HepG2 (cell line): ENCODE measurements around the gene TTC29. TPM values are rescaled to one million over a fixed set of nuclear protein-coding genes. Genes with fewer than 3 reads are reported as not detected.

Experiments used
- ATAC-seq: fragments of 200-7000 bp; cut with Tn5 transposase; 3 replicates; pipeline ENCODE4 v1.9.1; 2020; ENCODE audit warnings: mild to moderate bottlenecking, moderate library complexity
- BruUV-seq: library from RNA; stranded (reverse); fragments of 400-500 nt; replicated peaks from 2 replicates; lab custom pipeline; 2021; lab: Mats Ljungman, UMichigan
- CTCF ChIA-PET: fragments of 300-600 bp; formaldehyde crosslinking; extraction: SDS; loops from one replicate; lab custom pipeline; 2021; ENCODE audit warnings: low total read pairs, inconsistent platforms, low intra/inter-chr PET ratio; lab: Yijun Ruan, JAX
- POLR2A ChIA-PET: fragments of 350-600 bp; sonication (Branson Sonifier 250); formaldehyde crosslinking; loops from one replicate; lab custom pipeline; 2020; ENCODE audit warnings: antibody characterized with exemption, inconsistent platforms; lab: Yijun Ruan, JAX
- DNase-seq: peaks from one replicate; pipeline ENCODE4 v3.0.0-alpha.2; 2015; ENCODE audit warnings: low spot score
- FAIRE-seq: peaks from 3 replicates; lab custom pipeline; 2011; peaks lifted over from hg19 to GRCh38; lab: Jason Lieb, UNC
- H2AFZ ChIP-seq: one replicate; pipeline ENCODE4 v1.6.1; 2011; ENCODE audit warnings: low read length, inconsistent platforms
- H3K27ac ChIP-seq: fragments of 300-600 bp; 3 replicates; pipeline ENCODE4 v1.8.0; 2011; ENCODE audit warnings: mixed run types, mild to moderate bottlenecking, mixed read lengths, low read length, inconsistent platforms; ENCODE audit not compliant: insufficient read depth; ENCODE audit errors: extremely low read length
- H3K27me3 ChIP-seq, 2 experiments: fragments of 200-600 bp in 1 of 2; 2 replicates in 1 of 2; 3 replicates in 1 of 2; pipeline versions ENCODE4 v1.6.0 to v1.8.0; 2011; ENCODE audit warnings: low read length in 2 of 2, mild to moderate bottlenecking in 2 of 2, moderate library complexity in 2 of 2, inconsistent platforms in 1 of 2; ENCODE audit not compliant: insufficient read depth in 2 of 2, control insufficient read depth in 1 of 2
- H3K36me3 ChIP-seq, 2 experiments: fragments of 200-600 bp in 1 of 2; replicated peaks in 1 of 2; 2 replicates in 1 of 2; 3 replicates in 1 of 2; pipeline versions ENCODE4 v1.5.1 to v1.8.0; 2011; ENCODE audit warnings: low read length in 2 of 2, inconsistent platforms in 1 of 2; ENCODE audit not compliant: insufficient read depth in 2 of 2, control insufficient read depth in 1 of 2
- H3K4me1 ChIP-seq: 2 replicates; pipeline ENCODE4 v1.5.1; 2012; ENCODE audit warnings: low read length, inconsistent platforms; ENCODE audit not compliant: insufficient read depth
- H3K4me2 ChIP-seq: 2 replicates; pipeline ENCODE4 v1.6.0; 2011; ENCODE audit warnings: low read depth, low read length, inconsistent platforms
- H3K4me3 ChIP-seq, 3 experiments: fragments of 200-600 bp in 1 of 3; sonication (generic), shearing (Covaris generic) in 1 of 3; replicated peaks in 1 of 3; 2 replicates each; pipeline ENCODE4 v1.5.1; 2011 to 2016; ENCODE audit warnings: low read length in 3 of 3, inconsistent platforms in 2 of 3, low read depth in 2 of 3, mild to moderate bottlenecking in 2 of 3, control low read depth in 1 of 3, mixed read lengths in 1 of 3; ENCODE audit not compliant: insufficient read depth in 1 of 3
- H3K79me2 ChIP-seq: one replicate; pipeline ENCODE4 v1.6.1; 2011; ENCODE audit warnings: low read length, inconsistent platforms; ENCODE audit not compliant: insufficient read depth
- H3K9ac ChIP-seq: 2 replicates; pipeline ENCODE4 v1.6.0; 2011; ENCODE audit warnings: mild to moderate bottlenecking, low read depth, low read length, inconsistent platforms; ENCODE audit not compliant: insufficient read depth
- H3K9me3 ChIP-seq: 2 replicates; pipeline ENCODE4 v1.5.1; 2012; ENCODE audit warnings: mild to moderate bottlenecking, low read length
- H4K20me1 ChIP-seq: 2 replicates; pipeline ENCODE4 v1.6.0; 2011; ENCODE audit warnings: inconsistent platforms, mild to moderate bottlenecking, low read length, moderate library complexity; ENCODE audit not compliant: insufficient read depth
- ATF6 ChIP-seq: sonication (generic); formaldehyde crosslinking; conservative IDR thresholded peaks from 2 replicates; pipeline ENCODE4 v1.4.0; 2020; ENCODE audit warnings: missing genetic modification reagents
- BRCA1 ChIP-seq: sonication (generic); formaldehyde crosslinking; IDR thresholded peaks from 2 replicates; pipeline ENCODE4 v1.4.0; 2020; ENCODE audit warnings: missing genetic modification reagents
- DNMT3B ChIP-seq: conservative IDR thresholded peaks from 2 replicates; pipeline ENCODE4 v1.6.1; 2016; ENCODE audit warnings: missing biosample characterization, control low read depth
- GTF3A ChIP-seq: sonication (generic); formaldehyde crosslinking; conservative IDR thresholded peaks from 2 replicates; pipeline ENCODE4 v1.4.0; 2020; ENCODE audit warnings: mild to moderate bottlenecking, missing genetic modification reagents
- MEIS1 ChIP-seq: sonication (generic); formaldehyde crosslinking; IDR thresholded peaks from 2 replicates; pipeline ENCODE4 v1.9.0; 2021; ENCODE audit warnings: mild to moderate bottlenecking, missing genetic modification reagents, moderate library complexity, borderline replicate concordance
- MIER2 ChIP-seq: IDR thresholded peaks from 2 replicates; pipeline ENCODE4 v1.6.1; 2016; ENCODE audit warnings: missing biosample characterization, missing genetic modification reagents
- MYNN ChIP-seq: sonication (generic); formaldehyde crosslinking; IDR thresholded peaks from 2 replicates; pipeline ENCODE4 v1.4.0; 2020; ENCODE audit warnings: mild to moderate bottlenecking, low read depth, missing genetic modification reagents
- SETDB1 ChIP-seq: sonication (generic); formaldehyde crosslinking; IDR thresholded peaks from 2 replicates; pipeline ENCODE4 v1.5.1; 2020; ENCODE audit warnings: missing genetic modification reagents, mild to moderate bottlenecking, borderline replicate concordance
- ZNF431 ChIP-seq: sonication (generic); formaldehyde crosslinking; IDR thresholded peaks from 2 replicates; pipeline ENCODE4 v1.9.0; 2022; ENCODE audit warnings: missing genetic modification reagents, low read depth, mild to moderate bottlenecking, borderline replicate concordance
- ZNF513 ChIP-seq: sonication (generic); formaldehyde crosslinking; conservative IDR thresholded peaks from 2 replicates; pipeline ENCODE4 v1.5.0; 2020; ENCODE audit warnings: missing genetic modification reagents
- ZNF615 ChIP-seq: sonication (generic); formaldehyde crosslinking; IDR thresholded peaks from 2 replicates; pipeline ENCODE4 v1.5.0; 2020; ENCODE audit warnings: mild to moderate bottlenecking, missing genetic modification reagents, borderline replicate concordance
- ZNF703 ChIP-seq: sonication (generic); formaldehyde crosslinking; IDR thresholded peaks from 2 replicates; pipeline ENCODE4 v1.5.1; 2020; ENCODE audit warnings: missing genetic modification reagents, mild to moderate bottlenecking, moderate library complexity, borderline replicate concordance
- ZNF75D ChIP-seq: sonication (generic); formaldehyde crosslinking; IDR thresholded peaks from 2 replicates; pipeline ENCODE4 v1.8.1; 2023; ENCODE audit warnings: missing genetic modification reagents, mild to moderate bottlenecking, borderline replicate concordance
- WGBS: methylation state at CpG from one replicate; pipeline ENCODE4 v1.1.6; 2017; ENCODE audit warnings: low lambda C conversion rate; 5-methylcytosine and 5-hydroxymethylcytosine counted together
- in situ Hi-C: cut with HindIII; loops from 2 replicates; pipeline ENCODE4 v1.10.0; 2017; ENCODE audit warnings: low pct_unique_long_range_greater_than_20kb; ENCODE audit not compliant: extremely low pct_ligation_motif_present
- intact Hi-C: fragments of 100-400 bp; cut with micrococcal nuclease; formaldehyde crosslinking; loops from one replicate; pipeline ENCODE4 v1.10.0; 2022; ENCODE audit not compliant: unreplicated experiment
- polyA plus RNA-seq, 8 experiments: library from polyadenylated mRNA; depleted of rRNA in 3 of 8; stranded (reverse) in 7 of 8; unstranded in 1 of 8; fragments of >200 nt; fragmentation: Illumina TruSeq in 4 of 8; extraction: Trizol in 4 of 8; gene quantifications; 2 replicates each; pipeline versions ENCODE4 v1.2.1 to v1.2.3, GENCODE V29; 2011 to 2016; ENCODE audit warnings: low read depth in 4 of 8, missing spikeins in 1 of 8, mixed read lengths in 1 of 8; ENCODE audit not compliant: insufficient read depth in 1 of 8
- total RNA-seq, 5 experiments: library from RNA; depleted of rRNA; stranded (reverse); fragments of >200 nt; fragmentation: Illumina TruSeq; extraction: Trizol; gene quantifications; 2 replicates each; pipeline ENCODE4 v1.2.3, GENCODE V29; 2016; ENCODE audit warnings: low read depth in 1 of 5
- TF ChIP-seq, protein P1 (sequence below): sonication (generic); formaldehyde crosslinking; IDR thresholded peaks from 2 replicates; pipeline ENCODE4 v1.8.1; 2023; ENCODE audit warnings: mild to moderate bottlenecking, missing genetic modification reagents

Gene TTC29
- total and polyA plus RNA-seq, 2 of the 13 experiments (the other 11 are each of a cell fraction or from before 2014, with no cell fraction given), result not detected

- H3K9me3 ChIP-seq, result no peaks in the 10 kb centered on the region
- H3K79me2 ChIP-seq, result no peaks in the 10 kb centered on the region
- no peak for DNase-seq
- FAIRE-seq, result no peak
- intact Hi-C loops (no loop called here), in situ Hi-C loops (no loop called here)
- H3K4me2 ChIP-seq, result no peak overlapping the region
- 14% methylated on average over 1 of the region's 1 CpG for WGBS
- TF ChIP-seq ZNF615 (CRISPR knock-in tag) (no peak), BRCA1 (no peak), ZNF75D (CRISPR knock-in tag) (no peak), GTF3A (CRISPR knock-in tag) (no peak), ZNF703 (CRISPR knock-in tag) (no peak), MIER2 (CRISPR knock-in tag) (no peak), SETDB1 (CRISPR knock-in tag) (no peak)
- H3K36me3 ChIP-seq, result no peaks in the 10 kb centered on the region
- no peak overlapping the region for H3K27ac ChIP-seq
- no peak overlapping the region for H3K9ac ChIP-seq
- no peak overlapping the region for H3K4me3 ChIP-seq
- ChIA-PET POLR2A (no interaction called here), CTCF (no interaction called here)
- no peak for ATAC-seq
- H4K20me1 ChIP-seq, result no peaks in the 10 kb centered on the region
- no peak overlapping the region for H2AFZ ChIP-seq
- H3K27me3 ChIP-seq, result no peaks in the 10 kb centered on the region
- no TSS peak for BruUV-seq
- no peaks in the 10 kb centered on the region for H3K4me1 ChIP-seq
These were observed 102.8 kb downstream of the TTC29 start for GRCh38 chr4:146842876-146843275.

DNA sequence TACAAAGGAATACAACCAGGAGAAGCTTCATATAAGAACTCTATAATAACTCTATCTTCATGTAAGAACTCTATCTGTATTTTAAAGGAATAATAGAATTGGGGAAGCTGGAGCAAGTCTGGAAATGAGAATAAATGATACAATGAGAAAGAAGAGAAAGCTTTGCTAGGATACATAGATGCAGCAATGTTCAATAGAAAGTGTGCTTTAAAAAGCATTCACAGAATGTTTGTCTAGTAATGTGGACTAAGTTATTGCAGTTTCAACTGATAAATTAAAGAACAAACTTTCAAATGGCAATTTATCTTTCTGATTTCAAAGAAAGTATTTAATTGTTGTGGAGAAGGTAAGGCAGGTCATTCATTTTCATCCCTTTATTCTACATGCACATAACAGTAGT lies 104.9 kb downstream of the TTC29 start:
- Histone ChIP-seq H2AFZ (no peak overlapping the region), H3K4me2 (no peak overlapping the region), H3K4me3 (no peak overlapping the region), H3K4me1 (no peaks in the 10 kb centered on the region), H3K36me3 (no peaks in the 10 kb centered on the region), H3K79me2 (no peaks in the 10 kb centered on the region), H3K27me3 (no peaks in the 10 kb centered on the region), H3K27ac (no peak overlapping the region), H4K20me1 (no peaks in the 10 kb centered on the region), H3K9ac (no peak overlapping the region), H3K9me3 (no peaks in the 10 kb centered on the region)
- CTCF ChIA-PET, result no interaction called here
- DNase-seq (no peak), ATAC-seq (no peak), FAIRE-seq (no peak)
- POLR2A ChIA-PET, result no interaction called here
- BruUV-seq, result no TSS peak
- intact Hi-C loops, result no loop called here
- in situ Hi-C loops, result no loop called here
- TF ChIP-seq, protein P1, sequence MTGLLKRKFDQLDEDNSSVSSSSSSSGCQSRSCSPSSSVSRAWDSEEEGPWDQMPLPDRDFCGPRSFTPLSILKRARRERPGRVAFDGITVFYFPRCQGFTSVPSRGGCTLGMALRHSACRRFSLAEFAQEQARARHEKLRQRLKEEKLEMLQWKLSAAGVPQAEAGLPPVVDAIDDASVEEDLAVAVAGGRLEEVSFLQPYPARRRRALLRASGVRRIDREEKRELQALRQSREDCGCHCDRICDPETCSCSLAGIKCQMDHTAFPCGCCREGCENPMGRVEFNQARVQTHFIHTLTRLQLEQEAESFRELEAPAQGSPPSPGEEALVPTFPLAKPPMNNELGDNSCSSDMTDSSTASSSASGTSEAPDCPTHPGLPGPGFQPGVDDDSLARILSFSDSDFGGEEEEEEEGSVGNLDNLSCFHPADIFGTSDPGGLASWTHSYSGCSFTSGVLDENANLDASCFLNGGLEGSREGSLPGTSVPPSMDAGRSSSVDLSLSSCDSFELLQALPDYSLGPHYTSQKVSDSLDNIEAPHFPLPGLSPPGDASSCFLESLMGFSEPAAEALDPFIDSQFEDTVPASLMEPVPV (CRISPR knock-in tag), result no peak
- TF ChIP-seq ATF6 (CRISPR knock-in tag) (no peak), MYNN (no peak), DNMT3B (no peak), ZNF513 (no peak), MEIS1 (no peak), ZNF431 (CRISPR knock-in tag) (no peak)
